AG04450 (cell line): ENCODE data around the gene MYO1E. TPM values are rescaled to one million over a fixed set of nuclear protein-coding genes. Genes with fewer than 3 reads are reported as not detected.

Experiments used
- CTCF ChIA-PET: fragments of 300-600, 350-600 bp; formaldehyde crosslinking; extraction: SDS; loops from one replicate; lab custom pipeline; 2022; ENCODE audit warnings: antibody characterized with exemption, inconsistent platforms; lab: Charles Lee
- POLR2A ChIA-PET: fragments of 350-600 bp; formaldehyde crosslinking; extraction: SDS; loops from one replicate; lab custom pipeline; 2021; ENCODE audit warnings: antibody characterized with exemption, inconsistent platforms; lab: Yijun Ruan, JAX
- DNase-seq: peaks from one replicate; pipeline ENCODE4 v3.0.0-alpha.2; 2011; ENCODE audit warnings: low read depth, low spot score
- H3K27ac ChIP-seq: one replicate; pipeline ENCODE4 v1.5.1; 2012; ENCODE audit warnings: low read depth, low read length, control low read depth
- H3K27me3 ChIP-seq: one replicate; pipeline ENCODE4 v1.6.0; 2012; ENCODE audit warnings: low read length; ENCODE audit not compliant: control insufficient read depth, insufficient read depth
- H3K4me3 ChIP-seq: 2 replicates; pipeline ENCODE4 v1.5.1; 2011; ENCODE audit warnings: mild to moderate bottlenecking, low read depth, low read length, control low read depth
- H3K9me3 ChIP-seq: 2 replicates; pipeline ENCODE4 v1.5.1; 2012; ENCODE audit warnings: low read length; ENCODE audit not compliant: control insufficient read depth, insufficient read depth
- polyA plus RNA-seq: library from polyadenylated mRNA; depleted of rRNA; stranded (reverse); fragments of >200 nt; gene quantifications from 2 replicates; pipeline ENCODE4 v1.2.3, GENCODE V29; 2011
- TF ChIP-seq, protein P1 (sequence below): IDR thresholded peaks from 2 replicates; pipeline ENCODE4 v1.5.1; 2011; ENCODE audit warnings: low read depth, low read length, control low read depth, inconsistent platforms

The MYO1E gene
- polyA plus RNA-seq, 1 experiment, result 49.1 TPM

DNA sequence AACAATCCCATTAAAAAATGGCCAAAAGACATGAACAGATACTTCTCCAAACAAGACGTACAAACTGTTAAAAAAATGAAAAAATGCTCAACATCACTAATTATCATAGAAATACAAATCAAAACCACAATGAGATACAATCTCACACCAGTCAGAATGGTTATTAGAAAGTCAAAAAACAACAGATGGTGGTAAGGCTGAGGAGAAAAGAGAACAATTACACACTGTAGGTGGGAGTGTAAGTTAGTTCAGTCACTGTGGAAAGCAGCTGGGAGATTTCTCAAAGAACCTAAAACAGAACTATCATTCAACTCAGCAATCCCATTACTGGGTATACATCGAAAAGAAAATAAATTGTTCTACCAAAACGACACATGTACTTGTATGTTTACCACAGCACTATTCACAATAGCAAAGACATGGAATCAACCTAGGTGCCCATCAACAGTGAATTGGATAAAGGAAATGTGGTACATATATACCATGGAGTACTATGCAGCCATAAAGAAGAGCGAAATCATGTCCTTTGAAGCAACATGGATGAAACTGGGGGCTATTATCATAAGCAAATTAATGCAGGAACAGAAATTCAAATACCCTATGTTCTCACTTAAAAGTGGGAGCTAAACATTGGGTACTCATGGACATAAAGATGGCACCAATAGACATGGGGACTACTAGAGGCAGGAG, 51.5 kb downstream of the MYO1E start:
- ChIA-PET CTCF (no interaction called here), POLR2A (no interaction called here)
- no peak overlapping the region for H3K4me3 ChIP-seq
- H3K9me3 ChIP-seq, result no peaks in the 10 kb centered on the region
- H3K27me3 ChIP-seq, result no peaks in the 10 kb centered on the region
- TF ChIP-seq, protein P1, sequence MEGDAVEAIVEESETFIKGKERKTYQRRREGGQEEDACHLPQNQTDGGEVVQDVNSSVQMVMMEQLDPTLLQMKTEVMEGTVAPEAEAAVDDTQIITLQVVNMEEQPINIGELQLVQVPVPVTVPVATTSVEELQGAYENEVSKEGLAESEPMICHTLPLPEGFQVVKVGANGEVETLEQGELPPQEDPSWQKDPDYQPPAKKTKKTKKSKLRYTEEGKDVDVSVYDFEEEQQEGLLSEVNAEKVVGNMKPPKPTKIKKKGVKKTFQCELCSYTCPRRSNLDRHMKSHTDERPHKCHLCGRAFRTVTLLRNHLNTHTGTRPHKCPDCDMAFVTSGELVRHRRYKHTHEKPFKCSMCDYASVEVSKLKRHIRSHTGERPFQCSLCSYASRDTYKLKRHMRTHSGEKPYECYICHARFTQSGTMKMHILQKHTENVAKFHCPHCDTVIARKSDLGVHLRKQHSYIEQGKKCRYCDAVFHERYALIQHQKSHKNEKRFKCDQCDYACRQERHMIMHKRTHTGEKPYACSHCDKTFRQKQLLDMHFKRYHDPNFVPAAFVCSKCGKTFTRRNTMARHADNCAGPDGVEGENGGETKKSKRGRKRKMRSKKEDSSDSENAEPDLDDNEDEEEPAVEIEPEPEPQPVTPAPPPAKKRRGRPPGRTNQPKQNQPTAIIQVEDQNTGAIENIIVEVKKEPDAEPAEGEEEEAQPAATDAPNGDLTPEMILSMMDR, result no peak
- DNase-seq, result no peak
- H3K27ac ChIP-seq, result no peak overlapping the region

DNA sequence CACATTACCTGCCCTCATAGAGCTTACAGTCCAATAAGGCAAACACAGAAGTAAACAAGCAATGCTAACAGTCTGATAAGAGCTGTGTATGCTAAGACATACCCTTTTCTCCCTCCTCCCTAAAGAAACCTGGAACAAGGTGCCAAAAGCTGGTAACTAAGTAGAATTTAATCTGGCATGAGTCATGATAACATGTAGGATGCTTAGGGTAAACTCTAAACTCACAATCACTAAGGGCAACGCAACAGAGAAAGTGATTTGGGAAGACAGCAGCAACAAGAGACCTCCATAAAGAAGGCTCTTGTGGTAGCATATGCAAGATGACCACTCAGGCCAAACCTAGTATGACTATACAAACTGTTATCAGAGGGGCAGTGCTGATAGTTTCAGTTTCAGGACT, 55.5 kb downstream of the MYO1E start:
- H3K27me3 ChIP-seq, result no peaks in the 10 kb centered on the region
- no peaks in the 10 kb centered on the region for H3K9me3 ChIP-seq
- ChIA-PET POLR2A (no interaction called here), CTCF (no interaction called here)
- DNase-seq, result no peak
- H3K27ac ChIP-seq, result no peak overlapping the region
- TF ChIP-seq, protein P1, result no peak
- no peak overlapping the region for H3K4me3 ChIP-seq

DNA sequence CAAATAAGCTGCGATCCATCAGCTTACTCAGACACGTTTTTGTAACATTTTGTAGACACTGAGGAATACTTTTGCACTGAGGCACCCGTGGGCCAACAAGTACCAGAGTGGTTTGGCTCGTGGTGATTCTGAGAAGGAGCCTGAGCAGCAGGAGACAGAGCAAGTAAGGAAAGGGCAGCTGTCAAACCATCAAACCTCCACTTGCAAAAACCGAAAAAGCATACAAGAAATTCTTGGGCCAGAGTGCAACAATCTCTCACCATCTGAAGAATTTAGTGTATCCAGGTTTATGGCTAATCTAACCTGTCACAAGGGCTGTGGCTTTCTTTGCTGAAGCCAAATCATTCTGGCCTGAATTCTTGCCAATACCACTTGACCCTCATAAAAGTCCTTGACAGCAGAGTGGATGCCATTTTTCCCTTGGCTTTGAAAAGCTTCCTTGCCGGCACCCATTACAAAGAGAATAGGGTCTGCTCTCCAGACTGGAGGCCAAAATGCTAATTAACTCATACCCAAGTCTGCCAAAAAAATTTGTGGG, 56.7 kb downstream of the MYO1E start:
- no peak for DNase-seq
- Histone ChIP-seq H3K27ac (no peak overlapping the region), H3K9me3 (no peaks in the 10 kb centered on the region), H3K27me3 (no peaks in the 10 kb centered on the region), H3K4me3 (no peak overlapping the region)
- POLR2A ChIA-PET, result no interaction called here
- CTCF ChIA-PET, result interaction anchor here (1.9 kb wide), 1 partner anchor 68 kb away, joined by 7 read pairs; no protein-coding TSS in a partner anchor
- TF ChIP-seq, protein P1, result no peak

DNA sequence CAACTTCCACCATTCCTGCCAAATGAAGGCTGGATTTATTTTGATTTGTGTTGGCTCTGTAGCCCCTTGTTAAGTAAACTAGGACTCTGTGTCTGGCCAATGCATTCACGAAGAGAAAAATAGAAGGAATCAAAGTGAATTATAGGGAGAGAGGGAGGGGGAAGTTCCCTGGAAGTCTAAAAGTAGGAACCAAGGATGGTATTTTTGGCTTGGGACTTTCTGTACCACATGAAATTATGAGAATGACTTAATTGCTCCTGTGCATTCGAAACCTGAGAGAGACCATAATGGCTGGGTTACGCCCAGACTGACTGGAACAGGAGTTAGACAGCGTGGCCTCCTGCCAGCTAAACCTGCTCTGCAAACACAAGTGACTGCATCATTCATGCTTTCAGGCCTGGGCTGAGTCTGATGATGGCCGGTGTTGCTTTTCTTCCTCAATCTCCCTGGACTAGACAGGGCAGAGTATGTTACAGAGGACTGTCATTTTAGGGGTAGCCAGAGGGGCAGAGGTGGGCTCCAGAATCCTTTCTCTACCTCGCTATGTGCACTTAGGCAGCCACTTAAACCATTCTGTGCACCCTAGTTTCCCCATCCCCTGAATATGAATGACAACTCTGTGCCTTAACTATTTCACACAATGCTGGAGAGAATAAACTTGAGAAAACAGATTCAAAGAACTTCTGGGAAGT, 58.9 kb downstream of the MYO1E start:
- CTCF ChIA-PET, result no interaction called here
- TF ChIP-seq, protein P1, result no peak
- POLR2A ChIA-PET, result interaction anchor here (0.6 kb wide), 1 partner anchor 11 kb away, joined by 5 read pairs; no protein-coding TSS in a partner anchor
- DNase-seq, result no peak
- Histone ChIP-seq H3K27me3 (no peaks in the 10 kb centered on the region), H3K9me3 (no peaks in the 10 kb centered on the region), H3K27ac (no peak overlapping the region), H3K4me3 (no peak overlapping the region)

DNA sequence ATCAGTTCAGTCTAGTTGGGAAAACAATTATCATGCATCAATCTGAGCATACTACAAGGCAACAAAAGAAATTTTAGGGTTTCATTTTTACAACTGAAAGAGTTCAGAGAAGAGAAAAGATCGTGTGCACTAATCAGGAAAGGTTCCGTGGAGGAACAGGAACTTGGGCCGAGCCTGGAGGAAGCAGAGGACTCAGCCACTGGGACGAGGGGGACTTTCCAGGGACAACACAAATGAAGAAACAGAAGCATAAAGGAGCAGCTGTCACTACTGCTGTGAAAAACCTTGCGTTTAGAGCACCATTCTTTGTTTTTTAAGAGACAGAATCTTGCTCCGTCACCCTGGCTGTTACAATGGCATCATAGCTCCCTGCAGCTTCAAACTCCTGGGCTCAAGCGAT, 60.5 kb downstream of the MYO1E start:
- TF ChIP-seq, protein P1, result no peak
- no peak overlapping the region for H3K4me3 ChIP-seq
- POLR2A ChIA-PET, result no interaction called here
- CTCF ChIA-PET, result no interaction called here
- no peaks in the 10 kb centered on the region for H3K9me3 ChIP-seq
- H3K27me3 ChIP-seq, result no peaks in the 10 kb centered on the region
- H3K27ac ChIP-seq, result no peak overlapping the region
- no peak for DNase-seq
